ENCODE data around the gene PCCA. TPM values are rescaled to one million over a fixed set of nuclear protein-coding genes. Genes with fewer than 3 reads are reported as not detected.

The PCCA gene
- total RNA-seq, 4 donors from 2014 or later: 24.8 to 122 (median 53.0) TPM

GRCh38 chr13:100300243-100300642, 211.3 kb downstream of the PCCA start:
- H3K27ac ChIP-seq: no peak overlapping the region
- no peak for DNase-seq
- no peaks in the 10 kb centered on the region for H3K4me1 ChIP-seq
- H3K27me3 ChIP-seq: no peaks in the 10 kb centered on the region
- TF ChIP-seq CTCF (IDR thresholded peaks at IDR 0.05) (no peak), POLR2A (IDR thresholded peaks at IDR 0.05) (no peak)
- no peak overlapping the region for H3K4me3 ChIP-seq
- H3K36me3 ChIP-seq: no peaks in the 10 kb centered on the region
- intact Hi-C loops (cut with DNase I; ENCODE audit: low total_unique reads): no loop called here
- H3K9me3 ChIP-seq: no peaks in the 10 kb centered on the region

GRCh38 chr13:100300708-100301107, 211.8 kb downstream of the PCCA start:
- Histone ChIP-seq H3K9me3 (no peaks in the 10 kb centered on the region), H3K4me1 (no peaks in the 10 kb centered on the region), H3K36me3 (no peaks in the 10 kb centered on the region), H3K4me3 (no peak overlapping the region), H3K27me3 (no peaks in the 10 kb centered on the region), H3K27ac (no peak overlapping the region)
- no peak for DNase-seq
- intact Hi-C loops (cut with DNase I; ENCODE audit: low total_unique reads): no loop called here
- TF ChIP-seq POLR2A (IDR thresholded peaks at IDR 0.05): no peak
- TF ChIP-seq CTCF (IDR thresholded peaks at IDR 0.05): no peak

GRCh38 chr13:100301418-100301817, 212.5 kb downstream of the PCCA start:
- Histone ChIP-seq H3K4me1 (no peaks in the 10 kb centered on the region), H3K9me3 (no peaks in the 10 kb centered on the region), H3K36me3 (no peaks in the 10 kb centered on the region), H3K27ac (no peak overlapping the region), H3K27me3 (no peaks in the 10 kb centered on the region), H3K4me3 (no peak overlapping the region)
- no peak for DNase-seq
- TF ChIP-seq CTCF (IDR thresholded peaks at IDR 0.05) (no peak), POLR2A (IDR thresholded peaks at IDR 0.05) (no peak)
- intact Hi-C loops (cut with DNase I; ENCODE audit: low total_unique reads): no loop called here

DNA sequence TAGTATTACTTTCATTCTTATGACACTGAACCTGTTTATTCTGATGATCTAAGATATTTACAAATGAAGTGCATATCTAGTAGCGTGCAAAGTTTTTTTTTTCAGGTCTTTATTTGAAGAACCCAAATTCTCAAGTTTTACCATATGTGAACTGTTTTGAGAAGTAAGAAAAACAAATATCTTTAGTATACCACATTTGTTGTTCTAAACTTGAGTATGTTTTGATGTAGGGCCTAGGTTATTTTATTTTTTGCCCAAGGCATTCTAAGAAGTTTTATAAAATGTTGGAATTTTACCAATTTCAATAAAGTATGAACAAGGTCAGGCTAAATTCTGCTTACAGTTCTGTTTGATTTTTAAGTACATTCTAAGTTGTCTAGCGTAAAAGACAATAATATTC, 213.5 kb downstream of the PCCA start:
- Histone ChIP-seq H3K4me1 (no peaks in the 10 kb centered on the region), H3K27me3 (no peaks in the 10 kb centered on the region), H3K9me3 (no peaks in the 10 kb centered on the region), H3K4me3 (no peak overlapping the region), H3K27ac (no peak overlapping the region), H3K36me3 (no peaks in the 10 kb centered on the region)
- DNase-seq: no peak
- TF ChIP-seq CTCF (IDR thresholded peaks at IDR 0.05): no peak
- no peak for TF ChIP-seq POLR2A (IDR thresholded peaks at IDR 0.05)
- intact Hi-C loops (cut with DNase I; ENCODE audit: low total_unique reads): no loop called here

DNA sequence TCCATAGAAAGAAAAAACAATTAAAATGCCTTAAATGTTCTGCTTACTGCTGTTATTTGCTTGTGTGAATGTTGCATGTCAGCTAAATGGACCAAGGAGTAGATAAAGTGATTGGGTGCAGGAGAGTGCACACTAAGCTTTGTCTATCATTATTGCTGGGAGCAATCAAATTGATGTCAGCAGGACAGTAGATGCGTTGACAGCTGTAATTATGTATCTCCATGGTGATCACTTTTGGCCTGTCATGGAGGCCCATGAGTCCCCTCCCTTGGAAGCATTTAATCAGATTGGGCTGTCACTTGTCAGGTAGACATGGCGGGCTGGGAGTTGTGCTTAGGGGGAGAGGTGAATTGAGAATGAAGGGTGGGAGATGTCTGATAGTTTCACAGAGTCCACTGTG, 215.3 kb downstream of the PCCA start:
- Histone ChIP-seq H3K4me3 (no peak overlapping the region), H3K27ac (no peak overlapping the region), H3K4me1 (no peaks in the 10 kb centered on the region), H3K36me3 (no peaks in the 10 kb centered on the region), H3K27me3 (no peaks in the 10 kb centered on the region), H3K9me3 (no peaks in the 10 kb centered on the region)
- no peak for TF ChIP-seq CTCF (IDR thresholded peaks at IDR 0.05)
- TF ChIP-seq POLR2A (IDR thresholded peaks at IDR 0.05): no peak
- DNase-seq: no peak
- intact Hi-C loops (cut with DNase I; ENCODE audit: low total_unique reads): no loop called here
